ENCODE results near the gene SPOCK1.

SPOCK1 gene

GRCh38 chr5:137478043-137478442, 21.1 kb downstream of the SPOCK1 start:
- Histone ChIP-seq H3K9me3 (ENCODE audit: control insufficient read depth, low read length) (no peaks in the 10 kb centered on the region), H3K36me3 (ENCODE audit: control insufficient read depth, insufficient read depth, low read length) (no peaks in the 10 kb centered on the region), H3K27me3 (replicated peaks; ENCODE audit: control insufficient read depth, insufficient read depth, low read length, poor library complexity, severe bottlenecking) (no peaks in the 10 kb centered on the region), H3K27ac (ENCODE audit: insufficient read depth, low read length, poor library complexity, severe bottlenecking) (no peak overlapping the region), H3K4me1 (ENCODE audit: control insufficient read depth, insufficient read depth, low read length, poor library complexity, severe bottlenecking) (no peaks in the 10 kb centered on the region), H3K4me3 (ENCODE audit: insufficient read depth, low read depth, low read length, poor library complexity, severe bottlenecking) (no peak overlapping the region)
- no peak for DNase-seq

- no peak overlapping the region for H3K27ac ChIP-seq (ENCODE audit: insufficient read depth, low read length, poor library complexity, severe bottlenecking)
- no peaks in the 10 kb centered on the region for H3K9me3 ChIP-seq (ENCODE audit: control insufficient read depth, low read length)
- H3K27me3 ChIP-seq (replicated peaks; ENCODE audit: control insufficient read depth, insufficient read depth, low read length, poor library complexity, severe bottlenecking), result no peaks in the 10 kb centered on the region
- H3K4me1 ChIP-seq (ENCODE audit: control insufficient read depth, insufficient read depth, low read length, poor library complexity, severe bottlenecking), result no peaks in the 10 kb centered on the region
- no peaks in the 10 kb centered on the region for H3K36me3 ChIP-seq (ENCODE audit: control insufficient read depth, insufficient read depth, low read length)
- no peak for DNase-seq
- H3K4me3 ChIP-seq (ENCODE audit: insufficient read depth, low read depth, low read length, poor library complexity, severe bottlenecking), result no peak overlapping the region
These were observed 28.3 kb downstream of the SPOCK1 start for GRCh38 chr5:137470921-137471220.

DNA sequence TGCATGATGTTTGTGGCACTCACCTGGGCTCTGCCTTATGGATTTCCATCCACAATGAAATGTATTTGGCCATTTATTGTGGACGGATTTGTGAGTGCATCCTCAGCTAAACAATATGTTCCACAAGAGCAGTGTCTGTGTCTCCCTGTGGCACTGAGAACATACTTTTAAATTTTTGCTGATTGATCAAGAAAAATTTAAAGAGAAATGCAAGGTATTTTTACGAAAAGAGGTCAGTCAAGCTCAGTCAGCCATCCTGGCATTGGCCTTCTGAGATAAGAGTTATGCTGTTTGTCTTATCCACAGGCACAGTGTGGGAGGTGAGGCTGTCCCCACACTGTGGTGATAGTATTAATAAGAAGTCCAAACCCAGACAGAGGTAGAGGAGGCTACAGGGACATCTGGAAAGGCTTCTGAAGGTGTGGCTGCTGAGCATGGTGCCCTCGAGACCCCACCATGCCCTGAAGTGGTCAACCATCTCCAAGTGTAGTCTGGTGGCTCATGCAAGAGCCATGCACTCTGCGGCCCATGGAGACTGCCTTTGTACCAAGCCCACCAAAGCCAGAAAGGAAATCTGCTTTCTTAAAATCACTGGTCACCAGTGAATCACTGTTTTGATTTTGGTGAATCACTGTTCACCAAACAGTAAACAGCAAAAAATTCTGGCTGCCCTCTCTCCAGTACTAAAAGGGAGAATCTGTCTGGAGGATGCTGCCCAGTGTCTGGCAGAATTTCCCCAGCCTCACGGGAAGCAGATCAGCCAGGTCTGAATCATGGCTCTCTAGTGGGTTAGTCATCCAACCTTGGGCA, 28.8 kb downstream of the SPOCK1 start:
- Histone ChIP-seq H3K27me3 (replicated peaks; ENCODE audit: control insufficient read depth, insufficient read depth, low read length, poor library complexity, severe bottlenecking) (no peaks in the 10 kb centered on the region), H3K27ac (ENCODE audit: insufficient read depth, low read length, poor library complexity, severe bottlenecking) (no peak overlapping the region), H3K4me3 (ENCODE audit: insufficient read depth, low read depth, low read length, poor library complexity, severe bottlenecking) (no peak overlapping the region), H3K9me3 (ENCODE audit: control insufficient read depth, low read length) (no peaks in the 10 kb centered on the region), H3K36me3 (ENCODE audit: control insufficient read depth, insufficient read depth, low read length) (no peaks in the 10 kb centered on the region), H3K4me1 (ENCODE audit: control insufficient read depth, insufficient read depth, low read length, poor library complexity, severe bottlenecking) (no peaks in the 10 kb centered on the region)
- no peak for DNase-seq

GRCh38 chr5:137466889-137467288, 32.2 kb downstream of the SPOCK1 start:
- Histone ChIP-seq H3K4me1 (ENCODE audit: control insufficient read depth, insufficient read depth, low read length, poor library complexity, severe bottlenecking) (no peaks in the 10 kb centered on the region), H3K27me3 (replicated peaks; ENCODE audit: control insufficient read depth, insufficient read depth, low read length, poor library complexity, severe bottlenecking) (no peaks in the 10 kb centered on the region), H3K9me3 (ENCODE audit: control insufficient read depth, low read length) (no peaks in the 10 kb centered on the region), H3K4me3 (ENCODE audit: insufficient read depth, low read depth, low read length, poor library complexity, severe bottlenecking) (no peak overlapping the region), H3K27ac (ENCODE audit: insufficient read depth, low read length, poor library complexity, severe bottlenecking) (no peak overlapping the region), H3K36me3 (ENCODE audit: control insufficient read depth, insufficient read depth, low read length) (no peaks in the 10 kb centered on the region)
- no peak for DNase-seq

GRCh38 chr5:137465930-137466329, 33.2 kb downstream of the SPOCK1 start:
- H3K27me3 ChIP-seq (replicated peaks; ENCODE audit: control insufficient read depth, insufficient read depth, low read length, poor library complexity, severe bottlenecking), result no peaks in the 10 kb centered on the region
- H3K4me3 ChIP-seq (ENCODE audit: insufficient read depth, low read depth, low read length, poor library complexity, severe bottlenecking), result no peak overlapping the region
- no peaks in the 10 kb centered on the region for H3K4me1 ChIP-seq (ENCODE audit: control insufficient read depth, insufficient read depth, low read length, poor library complexity, severe bottlenecking)
- no peaks in the 10 kb centered on the region for H3K36me3 ChIP-seq (ENCODE audit: control insufficient read depth, insufficient read depth, low read length)
- no peaks in the 10 kb centered on the region for H3K9me3 ChIP-seq (ENCODE audit: control insufficient read depth, low read length)
- no peak for DNase-seq
- no peak overlapping the region for H3K27ac ChIP-seq (ENCODE audit: insufficient read depth, low read length, poor library complexity, severe bottlenecking)

DNA sequence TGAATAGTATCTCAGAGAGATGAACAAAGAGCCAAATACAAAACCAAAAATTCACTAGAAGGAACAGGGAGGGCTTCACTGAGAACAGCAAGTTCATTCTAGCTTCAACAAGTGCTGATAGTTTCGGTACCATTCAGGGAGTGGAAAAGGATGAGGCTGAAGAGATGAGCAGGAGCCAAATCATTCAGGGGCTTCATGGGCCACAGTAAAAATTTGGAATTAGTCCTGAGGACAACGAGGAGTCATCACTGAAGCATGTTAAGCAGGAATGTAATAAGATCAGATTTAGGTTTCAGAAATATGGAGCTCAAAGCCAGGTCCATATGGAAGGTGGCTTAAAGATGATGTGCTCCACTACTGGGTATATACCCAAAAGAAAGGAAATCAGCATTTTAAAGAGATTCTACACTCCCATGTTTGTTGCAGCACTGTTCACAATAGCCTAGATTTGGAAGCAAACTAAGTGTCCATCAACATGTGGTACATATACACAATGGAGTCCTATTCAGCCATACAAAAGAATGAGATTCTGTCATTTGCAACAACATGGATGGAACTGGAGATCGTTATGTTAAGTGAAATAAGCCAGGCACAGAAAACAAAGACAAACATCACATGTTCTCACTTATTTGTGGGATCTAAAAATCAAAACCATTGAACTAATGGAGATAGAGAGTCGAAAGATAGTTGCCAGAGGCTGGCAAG, 36.2 kb downstream of the SPOCK1 start:
- no peak for DNase-seq
- H3K9me3 ChIP-seq (ENCODE audit: control insufficient read depth, low read length), result no peaks in the 10 kb centered on the region
- no peak overlapping the region for H3K4me3 ChIP-seq (ENCODE audit: insufficient read depth, low read depth, low read length, poor library complexity, severe bottlenecking)
- no peaks in the 10 kb centered on the region for H3K27me3 ChIP-seq (replicated peaks; ENCODE audit: control insufficient read depth, insufficient read depth, low read length, poor library complexity, severe bottlenecking)
- no peaks in the 10 kb centered on the region for H3K36me3 ChIP-seq (ENCODE audit: control insufficient read depth, insufficient read depth, low read length)
- no peak overlapping the region for H3K27ac ChIP-seq (ENCODE audit: insufficient read depth, low read length, poor library complexity, severe bottlenecking)
- H3K4me1 ChIP-seq (ENCODE audit: control insufficient read depth, insufficient read depth, low read length, poor library complexity, severe bottlenecking), result no peaks in the 10 kb centered on the region

- no peaks in the 10 kb centered on the region for H3K9me3 ChIP-seq (ENCODE audit: control insufficient read depth, low read length)
- no peak for DNase-seq
- no peak overlapping the region for H3K27ac ChIP-seq (ENCODE audit: insufficient read depth, low read length, poor library complexity, severe bottlenecking)
- H3K27me3 ChIP-seq (replicated peaks; ENCODE audit: control insufficient read depth, insufficient read depth, low read length, poor library complexity, severe bottlenecking), result no peaks in the 10 kb centered on the region
- H3K36me3 ChIP-seq (ENCODE audit: control insufficient read depth, insufficient read depth, low read length), result no peaks in the 10 kb centered on the region
- H3K4me3 ChIP-seq (ENCODE audit: insufficient read depth, low read depth, low read length, poor library complexity, severe bottlenecking), result no peak overlapping the region
- H3K4me1 ChIP-seq (ENCODE audit: control insufficient read depth, insufficient read depth, low read length, poor library complexity, severe bottlenecking), result no peaks in the 10 kb centered on the region
These were observed 36.9 kb downstream of the SPOCK1 start for GRCh38 chr5:137462265-137462590.

DNA sequence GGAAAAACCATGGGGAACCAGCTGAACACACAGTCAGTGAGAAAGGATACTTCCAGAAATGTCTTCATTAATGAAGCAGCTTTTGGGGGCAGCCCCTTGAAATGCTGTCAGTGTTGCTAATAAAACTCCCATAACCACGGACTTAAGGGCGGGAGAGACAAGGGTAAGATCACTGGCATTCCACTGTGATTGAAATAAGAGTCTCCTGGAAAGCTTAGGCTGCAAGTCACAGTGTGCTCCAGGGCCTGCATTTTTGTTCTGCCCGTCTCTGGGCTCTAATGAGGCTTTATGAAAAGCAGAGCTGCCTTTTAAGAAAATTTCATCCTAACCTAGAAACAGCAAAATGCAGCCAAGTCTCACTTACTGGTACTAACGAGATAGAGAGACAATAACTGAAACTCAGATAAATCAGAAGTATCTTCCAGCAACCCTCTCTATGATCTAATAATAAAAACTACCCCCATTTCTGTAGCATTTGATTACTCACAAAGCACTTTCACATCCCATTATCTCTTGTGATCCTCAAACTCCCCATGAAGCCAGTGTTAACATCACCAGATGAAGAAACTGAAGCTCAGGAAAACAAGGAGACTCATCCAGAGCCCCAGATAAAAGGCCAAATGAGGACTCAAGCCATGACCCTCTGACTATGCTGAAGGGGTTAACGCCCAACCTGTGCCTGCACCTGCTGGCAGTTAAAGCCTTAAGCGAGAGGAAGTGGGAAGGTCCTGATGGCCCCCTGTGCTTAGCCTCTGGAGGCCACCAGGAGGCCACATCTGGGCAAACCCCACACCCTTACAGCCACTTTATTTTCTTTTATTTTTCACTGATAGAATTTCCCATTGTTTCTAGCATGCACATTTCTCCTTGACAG, 37.5 kb downstream of the SPOCK1 start:
- no peak overlapping the region for H3K27ac ChIP-seq (ENCODE audit: insufficient read depth, low read length, poor library complexity, severe bottlenecking)
- no peaks in the 10 kb centered on the region for H3K4me1 ChIP-seq (ENCODE audit: control insufficient read depth, insufficient read depth, low read length, poor library complexity, severe bottlenecking)
- DNase-seq, result no peak
- H3K27me3 ChIP-seq (replicated peaks; ENCODE audit: control insufficient read depth, insufficient read depth, low read length, poor library complexity, severe bottlenecking), result no peaks in the 10 kb centered on the region
- no peaks in the 10 kb centered on the region for H3K9me3 ChIP-seq (ENCODE audit: control insufficient read depth, low read length)
- no peak overlapping the region for H3K4me3 ChIP-seq (ENCODE audit: insufficient read depth, low read depth, low read length, poor library complexity, severe bottlenecking)
- H3K36me3 ChIP-seq (ENCODE audit: control insufficient read depth, insufficient read depth, low read length), result no peaks in the 10 kb centered on the region

DNA sequence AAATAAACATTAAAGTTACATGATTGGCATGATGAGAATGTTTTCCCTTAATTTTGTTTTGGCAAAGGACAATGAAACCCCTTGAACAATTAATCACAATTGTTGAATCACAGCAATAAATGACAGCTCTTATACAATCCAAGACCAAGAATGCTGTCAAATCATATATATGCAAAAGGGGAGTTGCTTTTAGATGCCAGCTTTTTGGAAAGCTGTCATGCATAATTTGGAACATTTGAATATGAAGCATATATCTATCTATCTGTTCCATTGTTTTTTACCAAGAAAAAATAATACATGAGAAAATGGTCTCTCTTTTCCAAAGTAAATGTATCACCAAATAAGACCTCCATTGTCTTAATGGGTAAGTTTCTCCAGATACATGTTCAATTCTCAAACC, 44.5 kb downstream of the SPOCK1 start:
- Histone ChIP-seq H3K36me3 (ENCODE audit: control insufficient read depth, insufficient read depth, low read length) (no peaks in the 10 kb centered on the region), H3K4me3 (ENCODE audit: insufficient read depth, low read depth, low read length, poor library complexity, severe bottlenecking) (no peak overlapping the region), H3K27ac (ENCODE audit: insufficient read depth, low read length, poor library complexity, severe bottlenecking) (no peak overlapping the region), H3K9me3 (ENCODE audit: control insufficient read depth, low read length) (no peaks in the 10 kb centered on the region), H3K4me1 (ENCODE audit: control insufficient read depth, insufficient read depth, low read length, poor library complexity, severe bottlenecking) (no peaks in the 10 kb centered on the region), H3K27me3 (replicated peaks; ENCODE audit: control insufficient read depth, insufficient read depth, low read length, poor library complexity, severe bottlenecking) (no peaks in the 10 kb centered on the region)
- no peak for DNase-seq
